ENCODE results near the gene RNF217.

The RNF217 gene

GRCh38 chr6:124987999-124988591, 25.9 kb downstream of the RNF217 start:
- DNase-seq (ENCODE audit: low read depth in 2 of 2, low spot score in 1 of 2) = no peak

- DNase-seq (ENCODE audit: low read depth in 2 of 2, low spot score in 1 of 2) = no peak
Observed at GRCh38 chr6:124989136-124989983, 27.1 kb downstream of the RNF217 start.

- DNase-seq (ENCODE audit: low read depth in 2 of 2, low spot score in 1 of 2) = no peak
Observed at GRCh38 chr6:124990988-124991387, 28.8 kb downstream of the RNF217 start.

GRCh38 chr6:124991764-124992295, 29.6 kb downstream of the RNF217 start:
- DNase-seq (ENCODE audit: low read depth in 2 of 2, low spot score in 1 of 2) = no peak

GRCh38 chr6:124993327-124993726, 31.1 kb downstream of the RNF217 start:
- no peak for DNase-seq (ENCODE audit: low read depth in 2 of 2, low spot score in 1 of 2)

- no peak for DNase-seq (ENCODE audit: low read depth in 2 of 2, low spot score in 1 of 2)
Observed at GRCh38 chr6:124994648-124995047, 32.4 kb downstream of the RNF217 start.

- DNase-seq (ENCODE audit: low read depth in 2 of 2, low spot score in 1 of 2) = no peak
Observed at GRCh38 chr6:124995131-124995530, 32.9 kb downstream of the RNF217 start.

- DNase-seq (ENCODE audit: low read depth in 2 of 2, low spot score in 1 of 2) = no peak
Observed at GRCh38 chr6:124995645-124996325, 33.5 kb downstream of the RNF217 start.

- no peak for DNase-seq (ENCODE audit: low read depth in 2 of 2, low spot score in 1 of 2)
Observed at GRCh38 chr6:124996411-124996810, 34.2 kb downstream of the RNF217 start.

GRCh38 chr6:124997196-124997875, 35.1 kb downstream of the RNF217 start:
- DNase-seq (ENCODE audit: low read depth in 2 of 2, low spot score in 1 of 2) = no peak

- DNase-seq (ENCODE audit: low read depth in 2 of 2, low spot score in 1 of 2) = no peak
Observed at GRCh38 chr6:124999105-124999764, 37.0 kb downstream of the RNF217 start.

- DNase-seq (ENCODE audit: low read depth in 2 of 2, low spot score in 1 of 2) = no peak
Observed at GRCh38 chr6:125001684-125002405, 39.6 kb downstream of the RNF217 start.

- no peak for DNase-seq (ENCODE audit: low read depth in 2 of 2, low spot score in 1 of 2)
Observed at GRCh38 chr6:125002406-125002741, 40.1 kb downstream of the RNF217 start.

- no peak for DNase-seq (ENCODE audit: low read depth in 2 of 2, low spot score in 1 of 2)
Observed at GRCh38 chr6:125003070-125003469, 40.8 kb downstream of the RNF217 start.

- DNase-seq (ENCODE audit: low read depth in 2 of 2, low spot score in 1 of 2) = no peak
Observed at GRCh38 chr6:125004198-125004597, 42.0 kb downstream of the RNF217 start.

GRCh38 chr6:125004797-125005595, 42.8 kb downstream of the RNF217 start:
- no peak for DNase-seq (ENCODE audit: low read depth in 2 of 2, low spot score in 1 of 2)

GRCh38 chr6:125008261-125008703, 46.0 kb downstream of the RNF217 start:
- DNase-seq (ENCODE audit: low read depth in 2 of 2, low spot score in 1 of 2) = no peak

- DNase-seq (ENCODE audit: low read depth in 2 of 2, low spot score in 1 of 2) = no peak
Observed at GRCh38 chr6:125008957-125009356, 46.7 kb downstream of the RNF217 start.

- no peak for DNase-seq (ENCODE audit: low read depth in 2 of 2, low spot score in 1 of 2)
Observed at GRCh38 chr6:125009578-125009977, 47.3 kb downstream of the RNF217 start.
